H1 (cell line): ENCODE results near the gene MKRN2OS.

Source experiments
- CEBPB ChIP-seq: IDR thresholded peaks from 2 replicates; pipeline ENCODE4 v1.6.1; 2012; ENCODE audit warnings: low read depth, low read length
- CHD1 ChIP-seq: IDR thresholded peaks from 2 replicates; pipeline ENCODE4 v1.6.1; 2012; ENCODE audit warnings: low read depth, low read length, improper control_type of control experiment
- EGR1 ChIP-seq: IDR thresholded peaks from 2 replicates; pipeline ENCODE4 v1.6.1; 2011; ENCODE audit warnings: low read depth, low read length, borderline replicate concordance
- GABPA ChIP-seq: IDR thresholded peaks from 2 replicates; pipeline ENCODE4 v1.6.1; 2011; ENCODE audit warnings: mild to moderate bottlenecking, low read length, moderate library complexity, borderline replicate concordance; ENCODE audit not compliant: insufficient read depth
- POLR2A ChIP-seq, 2 experiments: IDR thresholded peaks; 1 replicate in 1 of 2; 2 replicates in 1 of 2; pipeline ENCODE4 v1.6.1; 2011; ENCODE audit warnings: low read depth in 2 of 2, low read length in 2 of 2, mild to moderate bottlenecking in 2 of 2; ENCODE audit errors: control extremely low read depth in 1 of 2
- POLR2AphosphoS5 ChIP-seq: IDR thresholded peaks from 2 replicates; pipeline ENCODE4 v1.6.1; 2011; ENCODE audit warnings: low read depth, low read length
- TAF1 ChIP-seq: IDR thresholded peaks from 2 replicates; pipeline ENCODE4 v1.6.1; 2011; ENCODE audit warnings: mild to moderate bottlenecking, low read depth, low read length
- TBP ChIP-seq: IDR thresholded peaks from 2 replicates; pipeline ENCODE4 v1.6.1; 2011; ENCODE audit warnings: low read depth, low read length, improper control_type of control experiment
- ZNF274 ChIP-seq: IDR thresholded peaks from 2 replicates; pipeline ENCODE4 v1.7.0; 2012; ENCODE audit warnings: low read length, borderline replicate concordance; ENCODE audit errors: extremely low read depth
- TF ChIP-seq, protein P1 (sequence below), 3 experiments: IDR thresholded peaks; 1 replicate in 2 of 3; 2 replicates in 1 of 3; pipeline versions ENCODE4 v1.5.1 to v1.6.1; 2011; ENCODE audit warnings: low read length in 3 of 3, mild to moderate bottlenecking in 3 of 3, inconsistent platforms in 2 of 3, low read depth in 1 of 3, moderate library complexity in 1 of 3; ENCODE audit not compliant: insufficient read depth in 1 of 3; ENCODE audit errors: control extremely low read depth in 1 of 3

GRCh38 chr3:12579905-12580304 lies 34.6 kb upstream of the MKRN2OS start:
- no peak for TF ChIP-seq POLR2A (IDR thresholded peaks at IDR 0.05; ENCODE audit: control extremely low read depth in 1 of 2, low read depth in 2 of 2, low read length in 2 of 2)
- TF ChIP-seq, protein P1, sequence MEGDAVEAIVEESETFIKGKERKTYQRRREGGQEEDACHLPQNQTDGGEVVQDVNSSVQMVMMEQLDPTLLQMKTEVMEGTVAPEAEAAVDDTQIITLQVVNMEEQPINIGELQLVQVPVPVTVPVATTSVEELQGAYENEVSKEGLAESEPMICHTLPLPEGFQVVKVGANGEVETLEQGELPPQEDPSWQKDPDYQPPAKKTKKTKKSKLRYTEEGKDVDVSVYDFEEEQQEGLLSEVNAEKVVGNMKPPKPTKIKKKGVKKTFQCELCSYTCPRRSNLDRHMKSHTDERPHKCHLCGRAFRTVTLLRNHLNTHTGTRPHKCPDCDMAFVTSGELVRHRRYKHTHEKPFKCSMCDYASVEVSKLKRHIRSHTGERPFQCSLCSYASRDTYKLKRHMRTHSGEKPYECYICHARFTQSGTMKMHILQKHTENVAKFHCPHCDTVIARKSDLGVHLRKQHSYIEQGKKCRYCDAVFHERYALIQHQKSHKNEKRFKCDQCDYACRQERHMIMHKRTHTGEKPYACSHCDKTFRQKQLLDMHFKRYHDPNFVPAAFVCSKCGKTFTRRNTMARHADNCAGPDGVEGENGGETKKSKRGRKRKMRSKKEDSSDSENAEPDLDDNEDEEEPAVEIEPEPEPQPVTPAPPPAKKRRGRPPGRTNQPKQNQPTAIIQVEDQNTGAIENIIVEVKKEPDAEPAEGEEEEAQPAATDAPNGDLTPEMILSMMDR (IDR thresholded peaks at IDR 0.05; ENCODE audit: control extremely low read depth in 1 of 3, insufficient read depth in 1 of 3, low read depth in 1 of 3, low read length in 3 of 3) = no peak
- no peak for TF ChIP-seq ZNF274
- TF ChIP-seq CHD1 = no peak
- no peak for TF ChIP-seq TBP
- no peak for TF ChIP-seq GABPA
- TF ChIP-seq POLR2AphosphoS5 = no peak
- TF ChIP-seq EGR1 = no peak
- no peak for TF ChIP-seq CEBPB
- TF ChIP-seq TAF1 = no peak
